ENCODE results near the gene IQSEC1.

The IQSEC1 gene

GRCh38 chr3:13080591-13080990 lies 7.4 kb upstream of the IQSEC1 start:
- in situ Hi-C loops (cut with HindIII; ENCODE audit: low sequenced_read_pairs): no loop called here
- DNase-seq (ENCODE audit: low read depth, low spot score): no peak
- no peak for TF ChIP-seq CTCF (IDR thresholded peaks at IDR 0.05; ENCODE audit: low read depth, low read length)
- no peak overlapping the region for H3K4me3 ChIP-seq (ENCODE audit: low read depth, low read length)

- no peak for TF ChIP-seq CTCF (IDR thresholded peaks at IDR 0.05; ENCODE audit: low read depth, low read length)
- DNase-seq (ENCODE audit: low read depth, low spot score): no peak
- in situ Hi-C loops (cut with HindIII; ENCODE audit: low sequenced_read_pairs): no loop called here
- no peak overlapping the region for H3K4me3 ChIP-seq (ENCODE audit: low read depth, low read length)
These were observed 6.8 kb upstream of the IQSEC1 start for GRCh38 chr3:13080026-13080425.

- in situ Hi-C loops (cut with HindIII; ENCODE audit: low sequenced_read_pairs): no loop called here
- no peak for DNase-seq (ENCODE audit: low read depth, low spot score)
- no peak overlapping the region for H3K4me3 ChIP-seq (ENCODE audit: low read depth, low read length)
- TF ChIP-seq CTCF (IDR thresholded peaks at IDR 0.05; ENCODE audit: low read depth, low read length): no peak
These were observed 6.3 kb upstream of the IQSEC1 start for GRCh38 chr3:13079510-13079909.

GRCh38 chr3:13079051-13079450 lies 5.8 kb upstream of the IQSEC1 start:
- in situ Hi-C loops (cut with HindIII; ENCODE audit: low sequenced_read_pairs): no loop called here
- DNase-seq (ENCODE audit: low read depth, low spot score): no peak
- TF ChIP-seq CTCF (IDR thresholded peaks at IDR 0.05; ENCODE audit: low read depth, low read length): no peak
- H3K4me3 ChIP-seq (ENCODE audit: low read depth, low read length): no peak overlapping the region

- H3K4me3 ChIP-seq (ENCODE audit: low read depth, low read length): no peak overlapping the region
- in situ Hi-C loops (cut with HindIII; ENCODE audit: low sequenced_read_pairs): no loop called here
- DNase-seq (ENCODE audit: low read depth, low spot score): no peak
- TF ChIP-seq CTCF (IDR thresholded peaks at IDR 0.05; ENCODE audit: low read depth, low read length): no peak
These were observed 5.1 kb upstream of the IQSEC1 start for GRCh38 chr3:13078163-13078905.

GRCh38 chr3:13077431-13078162 lies 4.4 kb upstream of the IQSEC1 start:
- H3K4me3 ChIP-seq (ENCODE audit: low read depth, low read length): no peak overlapping the region
- TF ChIP-seq CTCF (IDR thresholded peaks at IDR 0.05; ENCODE audit: low read depth, low read length): no peak
- in situ Hi-C loops (cut with HindIII; ENCODE audit: low sequenced_read_pairs): no loop called here
- DNase-seq (ENCODE audit: low read depth, low spot score): no peak

All from astrocyte of the spinal cord (primary cell).